GM23338 (cell line): Measurements from ENCODE around the gene KRT15. TPM values are rescaled to one million over a fixed set of nuclear protein-coding genes. Genes with fewer than 3 reads are reported as not detected.

Experiments used
- ATAC-seq: fragments of 200-7000 bp; cut with Tn5 transposase; 3 replicates; pipeline ENCODE4 v1.9.1; 2020
- DNase-seq: peaks from one replicate; pipeline ENCODE4 v3.0.0-alpha.2; 2015; ENCODE audit warnings: low spot score
- H2AFZ ChIP-seq: fragments of 200-600 bp; sonication (generic); 2 replicates; pipeline ENCODE4 v1.8.0; 2016; ENCODE audit warnings: antibody characterized with exemption, mild to moderate bottlenecking, moderate library complexity
- H3F3A ChIP-seq: fragments of 200-600 bp; sonication (generic); replicated peaks from 2 replicates; pipeline ENCODE4 v1.8.0; 2017; ENCODE audit warnings: antibody characterized with exemption, mixed run types, low read depth
- H3K27ac ChIP-seq: fragments of 200-600 bp; sonication (generic); 2 replicates; pipeline ENCODE4 v1.6.1; 2016; ENCODE audit warnings: low read depth
- H3K27me3 ChIP-seq: fragments of 200-600 bp; sonication (generic); 2 replicates; pipeline ENCODE4 v1.8.0; 2016; ENCODE audit warnings: mild to moderate bottlenecking, mixed run types, moderate library complexity; ENCODE audit not compliant: insufficient read depth
- H3K36me3 ChIP-seq: fragments of 200-600 bp; sonication (generic); 2 replicates; pipeline ENCODE4 v1.8.0; 2016; ENCODE audit warnings: mild to moderate bottlenecking; ENCODE audit not compliant: insufficient read depth
- H3K4me1 ChIP-seq: fragments of 200-600 bp; sonication (generic); 2 replicates; pipeline ENCODE4 v1.8.0; 2016; ENCODE audit warnings: mild to moderate bottlenecking, moderate library complexity; ENCODE audit not compliant: insufficient read depth
- H3K4me2 ChIP-seq: fragments of 200-600 bp; sonication (generic); 2 replicates; pipeline ENCODE4 v1.7.1; 2017; ENCODE audit warnings: mixed run types
- H3K4me3 ChIP-seq: fragments of 200-600 bp; sonication (generic); 2 replicates; pipeline ENCODE4 v1.6.1; 2016; ENCODE audit warnings: mixed run types
- H3K79me2 ChIP-seq: fragments of 200-600 bp; sonication (generic); replicated peaks from 2 replicates; pipeline ENCODE4 v1.8.0; 2017; ENCODE audit warnings: mild to moderate bottlenecking; ENCODE audit not compliant: insufficient read depth
- H3K9me2 ChIP-seq: fragments of 200-600 bp; sonication (generic); 2 replicates; pipeline ENCODE4 v1.8.0; 2017; ENCODE audit not compliant: insufficient read depth
- H4K20me1 ChIP-seq: fragments of 200-600 bp; sonication (generic); replicated peaks from 2 replicates; pipeline ENCODE4 v1.8.0; 2017; ENCODE audit warnings: mild to moderate bottlenecking; ENCODE audit not compliant: insufficient read depth
- H3K27ac Mint-ChIP-seq: 2 replicates; pipeline ENCODE4 v1.8.0; 2020; ENCODE audit warnings: inconsistent platforms, mild to moderate bottlenecking, moderate library complexity, mixed read lengths
- H3K27me3 Mint-ChIP-seq: 3 replicates; pipeline ENCODE4 v1.8.0; 2022; ENCODE audit warnings: low read depth, mild to moderate bottlenecking, moderate library complexity, mixed read lengths, inconsistent platforms; ENCODE audit not compliant: insufficient read depth, poor library complexity
- H3K36me3 Mint-ChIP-seq: 3 replicates; pipeline ENCODE4 v1.8.0; 2021; ENCODE audit warnings: low read depth, mild to moderate bottlenecking, inconsistent platforms, moderate library complexity, mixed read lengths
- H3K4me1 Mint-ChIP-seq: 3 replicates; pipeline ENCODE4 v1.8.0; 2020; ENCODE audit warnings: mild to moderate bottlenecking, inconsistent platforms, mixed read lengths
- H3K4me3 Mint-ChIP-seq: 3 replicates; pipeline ENCODE4 v1.8.0; 2021; ENCODE audit warnings: moderate library complexity, mild to moderate bottlenecking, inconsistent platforms, mixed read lengths
- H3K9me3 Mint-ChIP-seq: 3 replicates; pipeline ENCODE4 v1.8.0; 2020; ENCODE audit warnings: moderate library complexity, mild to moderate bottlenecking, inconsistent platforms, mixed read lengths
- CREB1 ChIP-seq: fragments of 250-450 bp; sonication (Bioruptor Pico); IDR thresholded peaks from 2 replicates; pipeline ENCODE4 v1.5.0; 2020; ENCODE audit warnings: low read depth, mild to moderate bottlenecking, moderate library complexity
- CTCF ChIP-seq, 2 experiments: fragments of 200-600 bp in 1 of 2; sonication (generic) in 1 of 2; conservative IDR thresholded peaks; 2 replicates each; pipeline versions ENCODE4 v1.5.1 to v1.6.1; 2016 to 2017; ENCODE audit warnings: antibody characterized with exemption in 2 of 2, low read depth in 2 of 2, mild to moderate bottlenecking in 2 of 2, moderate library complexity in 1 of 2
- ETS1 ChIP-seq: IDR thresholded peaks from 2 replicates; pipeline ENCODE4 v1.6.1; 2016; ENCODE audit warnings: antibody characterized with exemption
- EZH2 ChIP-seq: fragments of 200-600 bp; sonication (generic); IDR thresholded peaks from one replicate; pipeline ENCODE4 v1.8.0; 2017; ENCODE audit warnings: antibody characterized with exemption, mild to moderate bottlenecking, low read depth; ENCODE audit not compliant: unreplicated experiment
- EZH2phosphoT487 ChIP-seq: fragments of 200-600 bp; sonication (generic); IDR thresholded peaks from one replicate; pipeline ENCODE4 v1.8.1; 2018; ENCODE audit warnings: antibody characterized with exemption; ENCODE audit not compliant: unreplicated experiment
- JUNB ChIP-seq: IDR thresholded peaks from one replicate; pipeline ENCODE4 v1.6.1; 2016; ENCODE audit warnings: antibody characterized with exemption; ENCODE audit not compliant: unreplicated experiment
- NANOG ChIP-seq: IDR thresholded peaks from 2 replicates; pipeline ENCODE4 v1.6.1; 2016; ENCODE audit warnings: antibody characterized with exemption, borderline replicate concordance
- POLR2AphosphoS5 ChIP-seq: IDR thresholded peaks from 2 replicates; pipeline ENCODE4 v1.6.1; 2016; ENCODE audit warnings: antibody characterized with exemption, low read depth
- ZNF114 ChIP-seq: fragments of 250-450 bp; sonication (Bioruptor Pico); IDR thresholded peaks from 2 replicates; pipeline ENCODE4 v1.5.0; 2020; ENCODE audit warnings: mild to moderate bottlenecking, moderate library complexity
- ZNF331 ChIP-seq: fragments of 250-450 bp; sonication (Bioruptor Pico); IDR thresholded peaks from 2 replicates; pipeline ENCODE4 v1.5.0; 2020; ENCODE audit warnings: low read depth, mild to moderate bottlenecking, moderate library complexity
- ZNF462 ChIP-seq: fragments of 250-450 bp; sonication (Bioruptor Pico); IDR thresholded peaks from 2 replicates; pipeline ENCODE4 v1.5.0; 2020; ENCODE audit warnings: mild to moderate bottlenecking, moderate library complexity
- polyA plus RNA-seq: library from polyadenylated mRNA; unstranded; fragments of >200 nt; fragmentation: Nextera tagmentation; extraction: Ambion mirVana; gene quantifications from 2 replicates; pipeline ENCODE4 v1.2.1, GENCODE V29; 2016
- total RNA-seq: library from RNA; depleted of rRNA; stranded (reverse); fragments of >200 nt; shearing (Covaris generic); gene quantifications from 2 replicates; pipeline ENCODE4 v1.2.3, GENCODE V29; 2014

KRT15 gene
- total and polyA plus RNA-seq, 2 experiments from 2014 or later: 0.03 TPM; not detected in 1

- TF ChIP-seq JUNB (no peak), EZH2 (no peak), ETS1 (no peak), CREB1 (CRISPR knock-in tag) (no peak)
Observed at GRCh38 chr17:41542357-41542756, 23.7 kb upstream of the KRT15 start (continued).

GRCh38 chr17:41540921-41541625 is 22.4 kb upstream of the KRT15 start:
- Histone ChIP-seq H4K20me1 (no peaks in the 10 kb centered on the region), H3F3A (no peaks in the 10 kb centered on the region), H3K27me3 (no peaks in the 10 kb centered on the region), H3K4me1 (peaks cover 13% of the 10 kb centered on the region), H3K27ac (no peak overlapping the region), H3K4me3 (no peak overlapping the region), H3K36me3 (no peaks in the 10 kb centered on the region), H2AFZ (peak overlapping the region; percentile 63; the same call in 1 of the 2 replicates), H3K4me2 (no peak overlapping the region), H3K79me2 (no peaks in the 10 kb centered on the region), H3K9me2 (no peaks in the 10 kb centered on the region)
- Mint-ChIP-seq H3K4me1 (peaks cover 41% of the 10 kb centered on the region), H3K27me3 (peaks cover 15% of the 10 kb centered on the region), H3K36me3 (no peaks in the 10 kb centered on the region), H3K9me3 (no peaks in the 10 kb centered on the region; the same call in 2 of the 3 replicates), H3K27ac (no peak overlapping the region), H3K4me3 (no peak overlapping the region)
- DNase-seq (no peak), ATAC-seq (no peak)
- no peak for TF ChIP-seq NANOG
- no peak for TF ChIP-seq ZNF114
- TF ChIP-seq ETS1: no peak
- TF ChIP-seq CREB1 (CRISPR knock-in tag): no peak
- no peak for TF ChIP-seq ZNF462 (CRISPR knock-in tag)
- TF ChIP-seq EZH2phosphoT487: no peak
- no peak for TF ChIP-seq EZH2
- TF ChIP-seq POLR2AphosphoS5: no peak
- TF ChIP-seq CTCF (conservative IDR thresholded peaks at IDR 0.05; ENCODE audit: low read depth in 2 of 2): no peak
- no peak for TF ChIP-seq JUNB
- no peak for TF ChIP-seq ZNF331 (CRISPR knock-in tag)
